Femur (tissue), 1 donor: ENCODE measurements around the gene CPT1B.
A peak's percentile ranks its signal among the peaks of the same experiment; 100 is the strongest.
"Not testable (repeated sequence)": the region's sequence is repeated elsewhere in the genome, so short reads cannot be mapped to it uniquely, and the experiment has no call there.

Source experiments
- DNase-seq: peaks from one replicate; pipeline ENCODE4 v3.0.0-alpha.2; 2017

The CPT1B gene

DNA sequence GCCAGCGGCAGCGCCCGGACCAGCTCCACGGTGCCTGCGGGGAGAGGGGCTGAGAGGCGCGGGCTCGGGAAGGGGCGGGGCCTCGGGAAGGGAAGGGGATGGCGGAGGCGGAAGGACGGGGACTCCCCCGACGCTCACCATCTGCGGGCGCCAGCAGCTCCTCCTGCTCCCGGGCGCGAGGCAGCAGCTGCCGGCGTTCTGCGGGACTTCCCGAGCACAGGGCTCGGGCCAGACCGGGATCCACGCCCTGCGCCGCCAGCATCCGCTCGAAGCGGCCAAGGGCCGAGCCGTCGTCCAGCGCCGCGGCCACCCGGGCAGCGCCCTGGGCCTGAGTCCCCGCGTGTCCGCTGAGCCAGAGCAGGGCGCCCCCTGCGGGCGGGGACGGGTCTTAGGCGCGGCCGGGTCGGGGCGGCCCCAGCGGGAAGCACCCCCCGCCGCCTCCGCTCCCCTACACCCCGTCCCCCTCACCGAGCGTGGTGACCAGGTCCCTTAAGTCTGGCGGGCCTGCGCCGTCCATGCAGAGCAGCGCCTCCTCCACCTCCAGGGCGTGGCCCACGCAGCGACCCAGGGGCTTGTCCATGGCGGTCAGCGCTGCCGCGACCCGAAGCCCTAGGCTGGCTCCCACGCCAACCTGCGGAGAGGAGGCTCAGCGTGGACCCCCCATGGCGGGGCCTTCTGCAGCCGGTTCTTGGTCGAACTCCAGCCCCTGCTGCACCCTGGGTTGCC, 52.0 kb downstream of the CPT1B start:
- DNase-seq = peak; percentile 90

- DNase-seq = no peak
Observed at GRCh38 chr22:50525858-50526107, 52.4 kb downstream of the CPT1B start.

DNA sequence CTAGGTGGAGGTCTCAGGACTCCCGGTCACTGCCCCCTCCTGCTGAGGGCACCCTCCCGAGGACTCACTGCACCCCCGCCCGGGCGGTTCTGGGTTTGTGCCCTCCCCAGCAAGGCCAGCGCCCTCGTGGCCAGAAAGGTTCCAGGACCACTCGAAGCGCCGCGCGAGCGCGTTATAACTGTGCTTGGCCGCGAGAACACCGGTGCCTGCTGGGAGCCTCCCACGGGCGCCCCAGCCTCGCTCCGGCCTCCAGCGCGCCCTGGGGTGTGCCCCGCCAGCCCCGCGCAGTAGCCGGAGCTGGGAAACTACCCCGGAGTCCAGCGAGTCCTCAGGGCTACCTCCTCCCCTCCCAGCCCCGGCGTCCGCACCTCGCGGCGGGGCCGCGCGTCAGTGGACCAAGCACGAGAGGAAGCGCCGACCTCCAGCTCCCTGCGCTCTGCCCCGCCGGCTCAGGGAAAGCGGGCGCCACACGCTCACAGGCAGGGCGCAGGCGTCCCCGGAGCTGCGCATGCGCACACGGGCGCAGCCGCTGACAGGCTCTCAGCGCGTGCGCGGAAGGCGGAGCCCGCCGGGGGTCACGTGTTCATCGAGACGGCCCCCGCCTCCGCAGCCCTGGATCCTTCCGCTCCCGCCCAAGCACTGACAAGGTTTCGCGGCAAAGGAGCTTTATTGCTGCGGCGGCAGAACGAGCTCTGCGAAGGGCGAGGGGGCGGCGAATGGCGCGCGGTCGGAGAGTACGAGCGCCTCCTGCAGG, 52.9 kb downstream of the CPT1B start, which contains the start of gene SCO2:
SCO2 (minus strand) TSS at position 495 of the 754 bp plus-strand sequence. CDS start 1,187 bp downstream, outside the sequence.
- DNase-seq = peak; percentile 98

GRCh38 chr22:50524676-50525103, 53.5 kb downstream of the CPT1B start:
- no peak for DNase-seq

DNA sequence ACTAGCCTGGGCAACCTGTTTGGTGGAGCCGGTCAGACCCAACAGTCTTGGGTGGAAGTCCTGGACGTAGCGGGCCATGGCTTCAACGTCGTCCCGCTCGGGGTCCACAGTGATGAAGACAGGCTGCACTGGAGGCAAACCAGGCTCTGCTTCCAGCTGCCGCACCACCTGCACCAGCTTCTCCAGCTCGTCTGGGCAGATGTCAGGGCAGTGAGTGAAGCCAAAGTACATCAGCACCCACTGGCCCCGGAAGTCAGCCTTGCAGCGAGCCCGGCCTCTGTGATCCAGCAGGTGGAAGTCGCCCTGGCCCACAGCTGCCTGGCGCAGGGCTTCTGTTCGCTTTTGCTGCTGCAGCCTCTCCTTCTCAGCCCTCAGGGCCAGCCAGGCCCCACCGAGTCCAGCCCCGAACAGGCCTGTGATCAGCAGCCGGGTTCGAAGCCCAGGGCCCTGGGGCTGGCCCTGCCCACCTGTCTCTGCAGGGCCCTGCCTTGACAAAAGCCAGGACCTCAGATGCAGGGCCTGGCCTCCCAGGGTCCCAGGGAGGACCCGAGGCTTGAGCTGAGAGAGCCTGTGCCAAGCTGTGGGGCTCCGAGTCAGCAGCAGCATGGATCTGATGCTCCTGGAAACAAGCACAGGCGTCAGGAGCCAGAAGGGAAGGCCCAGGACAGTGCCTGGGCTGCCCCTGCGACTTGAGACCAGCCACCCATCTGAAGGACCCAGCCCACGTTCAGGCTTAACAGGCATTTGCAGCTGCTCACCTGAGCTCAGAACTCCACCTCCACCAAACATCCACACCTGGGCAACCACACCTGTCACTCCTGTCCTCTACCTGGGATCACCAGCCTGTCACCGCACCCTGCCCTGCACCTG, 54.2 kb downstream of the CPT1B start:
- DNase-seq = no peak

DNA sequence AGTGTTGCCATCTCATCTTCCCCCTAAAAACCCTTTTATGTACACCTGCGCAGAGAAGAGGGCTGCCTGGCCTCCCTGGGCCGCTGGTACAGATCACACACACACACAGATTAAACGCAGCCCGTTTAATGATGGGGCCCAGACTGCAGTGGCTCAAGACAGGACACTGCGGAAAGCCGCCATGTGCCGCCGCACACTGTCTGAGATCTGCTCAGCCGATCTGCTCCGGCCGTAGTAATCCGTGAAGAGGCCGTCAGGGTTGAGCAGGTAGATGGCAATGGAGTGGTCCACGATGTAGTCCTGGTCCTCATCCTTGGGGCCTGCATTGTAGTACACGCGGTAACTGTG, 54.8 kb downstream of the CPT1B start:
- no peak for DNase-seq

GRCh38 chr22:50522806-50523438, 55.3 kb downstream of the CPT1B start:
- no peak for DNase-seq

GRCh38 chr22:50522208-50522805, 55.9 kb downstream of the CPT1B start:
- DNase-seq = no peak

DNA sequence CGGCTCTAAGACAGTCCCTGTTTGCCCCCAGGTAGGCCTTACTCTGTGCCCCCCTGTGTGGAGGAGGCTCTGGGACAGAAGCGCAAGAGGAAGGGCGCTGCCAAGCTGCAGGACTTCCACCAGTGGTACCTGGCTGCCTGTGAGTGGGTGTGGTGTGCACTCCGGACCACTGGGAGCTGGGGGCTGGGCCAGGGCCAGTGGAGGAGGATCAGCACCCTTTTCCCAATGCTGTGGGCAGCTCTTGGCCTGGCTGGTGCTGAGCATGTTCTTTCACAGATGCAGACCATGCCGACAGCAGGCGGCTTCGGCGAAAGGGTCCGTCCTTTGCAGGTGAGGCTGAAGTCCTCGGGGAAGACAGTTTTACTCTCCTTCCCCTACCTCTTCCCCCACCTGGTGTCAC, 56.5 kb downstream of the CPT1B start:
- DNase-seq = no peak

DNA sequence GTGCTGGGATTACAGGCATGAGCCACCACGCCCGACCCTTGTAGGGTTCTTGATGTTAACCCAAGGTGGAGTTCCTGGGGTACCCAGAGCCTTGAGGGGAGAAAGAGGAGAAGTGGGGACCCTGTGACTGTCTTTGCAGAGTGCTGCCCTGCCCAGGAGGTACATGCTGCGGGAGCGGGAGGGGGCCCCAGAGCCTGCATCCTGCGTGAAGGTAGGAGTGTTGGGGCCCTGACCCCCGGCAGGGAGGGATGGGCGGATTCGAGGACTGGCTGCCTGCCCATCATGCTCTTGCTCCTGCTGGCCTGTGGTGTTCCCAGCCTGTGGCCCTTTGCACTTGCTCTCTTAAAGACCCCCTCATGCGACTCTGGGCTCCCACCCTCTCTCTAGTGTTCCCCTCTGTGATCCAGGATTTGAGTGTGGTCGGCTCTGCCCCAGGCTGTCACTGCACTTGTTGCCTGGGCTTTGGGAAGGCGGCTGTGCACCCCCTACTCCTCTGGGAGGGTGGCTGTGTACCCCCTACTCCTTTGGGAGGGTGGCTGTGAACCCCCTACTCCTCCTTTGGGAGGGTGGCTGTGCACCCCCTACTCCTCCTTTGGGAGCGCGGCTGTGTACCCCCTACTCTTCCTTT, 57.3 kb downstream of the CPT1B start:
- no peak for DNase-seq

- DNase-seq = not testable (repeated sequence)
Observed at GRCh38 chr22:50520184-50520583, 58.0 kb downstream of the CPT1B start.

DNA sequence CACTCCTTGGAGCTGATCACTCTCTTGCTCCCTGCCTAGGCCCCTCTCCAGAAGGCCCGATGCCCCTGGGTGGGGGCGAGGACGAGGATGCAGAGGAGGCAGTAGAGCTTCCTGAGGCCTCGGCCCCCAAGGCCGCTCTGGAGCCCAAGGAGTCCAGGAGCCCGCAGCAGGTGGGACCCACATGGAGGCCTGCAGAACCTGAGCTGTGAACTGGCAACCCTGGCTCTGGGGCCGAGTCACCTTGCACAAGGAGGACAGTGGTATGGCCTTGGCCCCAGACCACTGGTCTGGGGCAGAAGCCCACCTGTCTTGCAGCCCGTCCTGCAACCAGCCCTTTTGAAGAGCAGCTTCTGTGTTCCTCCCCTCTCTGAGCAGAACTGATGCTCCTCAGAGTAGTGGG, 59.1 kb downstream of the CPT1B start:
- DNase-seq = no peak
